ENCODE data around the gene PLXNA2.

DNA sequence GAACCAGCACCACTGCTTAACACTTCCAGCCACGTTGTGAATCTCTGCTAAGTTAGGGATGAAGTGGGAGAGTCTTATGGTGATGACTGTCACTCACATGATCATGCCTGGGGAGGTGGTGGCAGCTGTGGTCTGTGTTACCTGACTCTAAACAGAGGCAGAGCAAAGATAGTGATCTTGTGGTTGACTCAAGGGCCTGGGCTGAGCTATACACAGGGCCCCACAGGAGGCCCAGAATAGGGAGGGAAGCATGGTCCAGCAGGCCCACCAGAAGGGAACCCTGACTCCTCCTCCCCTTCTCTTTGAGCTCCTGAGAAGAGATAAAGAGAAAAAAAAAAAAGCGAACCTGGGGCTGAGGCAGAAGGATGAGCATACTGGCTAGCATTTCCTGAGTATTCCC, 55.0 kb downstream of the PLXNA2 start:
- TF ChIP-seq, protein P1, sequence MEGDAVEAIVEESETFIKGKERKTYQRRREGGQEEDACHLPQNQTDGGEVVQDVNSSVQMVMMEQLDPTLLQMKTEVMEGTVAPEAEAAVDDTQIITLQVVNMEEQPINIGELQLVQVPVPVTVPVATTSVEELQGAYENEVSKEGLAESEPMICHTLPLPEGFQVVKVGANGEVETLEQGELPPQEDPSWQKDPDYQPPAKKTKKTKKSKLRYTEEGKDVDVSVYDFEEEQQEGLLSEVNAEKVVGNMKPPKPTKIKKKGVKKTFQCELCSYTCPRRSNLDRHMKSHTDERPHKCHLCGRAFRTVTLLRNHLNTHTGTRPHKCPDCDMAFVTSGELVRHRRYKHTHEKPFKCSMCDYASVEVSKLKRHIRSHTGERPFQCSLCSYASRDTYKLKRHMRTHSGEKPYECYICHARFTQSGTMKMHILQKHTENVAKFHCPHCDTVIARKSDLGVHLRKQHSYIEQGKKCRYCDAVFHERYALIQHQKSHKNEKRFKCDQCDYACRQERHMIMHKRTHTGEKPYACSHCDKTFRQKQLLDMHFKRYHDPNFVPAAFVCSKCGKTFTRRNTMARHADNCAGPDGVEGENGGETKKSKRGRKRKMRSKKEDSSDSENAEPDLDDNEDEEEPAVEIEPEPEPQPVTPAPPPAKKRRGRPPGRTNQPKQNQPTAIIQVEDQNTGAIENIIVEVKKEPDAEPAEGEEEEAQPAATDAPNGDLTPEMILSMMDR (IDR thresholded peaks at IDR 0.05), result no peak
- no peak for TF ChIP-seq POLR2A (IDR thresholded peaks at IDR 0.05)

Measured in body of pancreas (tissue), 4 donors.